Measurements from ENCODE around the gene ZNF70.

ZNF70 gene

DNA sequence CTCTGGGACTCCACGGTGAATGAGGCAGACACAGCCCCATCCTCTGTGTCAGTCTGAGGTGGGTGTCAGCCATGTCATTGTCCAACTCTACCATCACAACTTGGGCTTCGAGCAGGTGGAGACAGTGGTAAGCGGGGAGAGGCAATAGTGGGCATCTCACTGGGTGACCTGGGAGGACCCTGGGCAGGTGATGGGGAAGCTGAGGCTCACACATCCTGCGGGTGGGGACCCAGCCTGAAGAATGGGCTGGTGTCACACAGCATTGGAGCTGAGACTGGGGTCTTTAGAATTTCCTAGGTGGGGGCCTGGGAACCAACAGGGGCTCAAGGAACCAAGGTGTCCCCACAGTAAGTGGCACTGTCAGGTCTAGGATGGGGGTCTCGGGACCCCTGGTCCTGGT lies 28.8 kb upstream of the ZNF70 start:
- no peak for DNase-seq (ENCODE audit: low spot score)
- peak; percentile 79 for FAIRE-seq

DNA sequence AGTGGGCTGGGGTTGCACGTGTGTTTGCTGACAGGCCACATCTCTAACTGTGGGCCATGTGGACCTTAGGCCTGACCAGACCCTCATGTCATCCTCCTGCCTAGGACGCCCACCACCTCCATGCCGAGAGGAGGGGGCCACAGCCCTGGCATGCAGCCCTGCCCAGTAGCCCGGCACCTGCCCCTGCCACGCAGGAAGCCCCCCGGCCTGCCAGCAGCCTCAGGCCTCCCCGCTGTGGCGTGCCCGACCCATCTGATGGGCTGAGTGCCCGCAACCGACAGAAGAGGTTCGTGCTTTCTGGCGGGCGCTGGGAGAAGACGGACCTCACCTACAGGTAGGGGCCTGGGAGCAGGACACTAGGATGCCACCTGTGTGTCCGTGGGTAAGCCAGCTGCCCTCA lies 28.2 kb upstream of the ZNF70 start:
- DNase-seq (ENCODE audit: low spot score) (no peak), FAIRE-seq (peak; percentile 58)

DNA sequence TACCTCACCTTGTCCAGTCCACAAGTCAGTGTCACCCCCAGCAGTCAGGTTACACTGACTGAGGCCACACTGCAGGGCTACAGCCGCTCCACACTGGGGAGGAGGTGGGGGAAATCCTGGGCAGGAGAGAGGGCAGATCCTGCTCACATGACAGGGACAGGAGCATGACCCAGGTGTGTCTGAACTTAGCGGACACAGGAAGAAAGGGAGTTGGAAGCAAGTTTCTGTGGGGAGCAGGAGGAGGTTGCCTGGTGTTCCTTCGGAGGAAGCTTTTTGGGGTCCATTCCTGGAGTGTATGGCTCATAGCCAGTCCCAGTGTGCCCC lies 27.6 kb upstream of the ZNF70 start:
- peak; percentile 88 for FAIRE-seq

GRCh38 chr22:23777776-23778576 lies 27.1 kb upstream of the ZNF70 start:
- DNase-seq (ENCODE audit: low spot score) (no peak), FAIRE-seq (no peak)

More for the DNA sequence above, 27.6 kb upstream of the ZNF70 start:
- no peak for DNase-seq (ENCODE audit: low spot score)

DNA sequence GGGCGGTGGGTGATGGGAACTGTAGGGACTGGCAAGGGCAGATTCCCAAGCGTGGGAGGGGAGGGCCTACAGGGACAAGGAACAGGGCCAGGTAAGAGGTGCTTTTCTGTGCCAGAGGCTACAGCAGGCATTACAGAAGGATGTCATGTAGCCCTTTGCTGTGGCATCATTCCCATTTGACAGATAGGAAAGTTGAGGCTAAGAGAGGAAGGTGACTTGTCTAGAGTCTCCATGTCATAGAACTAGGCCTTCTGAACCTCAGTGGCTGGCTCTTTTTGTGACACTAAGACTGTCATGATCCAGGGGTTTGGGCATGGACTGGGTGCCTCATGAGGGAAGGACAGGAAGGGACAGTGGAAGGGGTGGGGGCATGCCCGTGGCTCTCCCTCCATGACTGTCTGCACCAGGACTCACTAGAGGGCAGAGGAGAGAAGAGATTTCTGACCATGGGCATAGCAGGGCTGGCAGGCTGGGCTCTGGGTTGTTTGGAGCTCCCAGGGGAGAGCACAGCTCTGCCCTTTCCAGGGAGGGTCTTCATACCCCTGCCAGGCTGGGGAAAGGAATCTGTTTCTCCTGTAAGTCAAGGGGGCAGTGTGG lies 25.0 kb upstream of the ZNF70 start:
- FAIRE-seq, result no peak
- no peak for DNase-seq (ENCODE audit: low spot score)

GRCh38 chr22:23774922-23775436 lies 24.1 kb upstream of the ZNF70 start:
- DNase-seq (ENCODE audit: low spot score), result peak; percentile 77

GRCh38 chr22:23774114-23774921 lies 23.4 kb upstream of the ZNF70 start:
- no peak for DNase-seq (ENCODE audit: low spot score)

More at GRCh38 chr22:23774922-23775436, 24.1 kb upstream of the ZNF70 start:
- no peak for FAIRE-seq

DNA sequence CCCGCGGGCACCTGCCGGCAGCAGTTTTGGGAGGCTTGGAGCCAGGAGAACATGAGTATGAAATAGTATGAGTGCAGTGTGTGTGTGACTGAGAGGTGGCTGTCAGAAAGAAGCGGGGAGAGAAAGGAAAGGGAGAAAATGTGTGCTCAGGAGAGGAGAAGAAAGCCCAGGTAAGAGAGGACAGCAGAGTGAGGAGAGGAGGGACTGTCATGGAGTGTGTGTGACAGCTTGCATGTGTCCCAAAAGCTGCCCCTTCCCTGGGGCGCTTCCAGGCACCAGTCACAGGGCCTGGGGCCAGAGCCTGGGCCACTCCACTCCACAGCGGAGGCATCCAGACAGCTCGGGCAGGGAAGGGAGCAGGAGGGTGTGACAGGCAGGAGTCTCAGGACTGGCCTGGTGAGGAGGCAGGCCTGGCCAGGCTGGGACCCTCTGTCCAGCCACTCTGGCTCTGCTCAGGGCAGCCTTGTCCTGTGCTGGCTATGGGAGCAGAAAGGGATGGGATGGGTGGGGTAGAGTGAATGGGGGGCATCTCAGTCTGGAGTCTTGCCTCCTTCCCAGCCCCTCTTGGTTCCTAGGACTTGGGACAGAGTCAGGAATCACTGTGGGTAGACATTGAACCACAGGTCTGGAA lies 22.7 kb upstream of the ZNF70 start:
- no peak for DNase-seq (ENCODE audit: low spot score)
- FAIRE-seq, result peak; percentile 32

More at GRCh38 chr22:23774114-23774921, 23.4 kb upstream of the ZNF70 start:
- FAIRE-seq, result peak; percentile 89

GRCh38 chr22:23772649-23773473 lies 21.9 kb upstream of the ZNF70 start, which contains the start of gene MMP11:
Gene MMP11 (plus strand): TSS chr22:23772849. CDS start chr22:23772871, 22 bp downstream.
- no peak for DNase-seq (ENCODE audit: low spot score)
- no peak for FAIRE-seq

- no peak for DNase-seq (ENCODE audit: low spot score)
- no peak for FAIRE-seq
These were observed 21.4 kb upstream of the ZNF70 start for GRCh38 chr22:23772315-23772648.

GRCh38 chr22:23769321-23769965 lies 18.5 kb upstream of the ZNF70 start:
- DNase-seq (ENCODE audit: low spot score), result no peak
- FAIRE-seq, result peak; percentile 79

- FAIRE-seq (no peak), DNase-seq (ENCODE audit: low spot score) (no peak)
These were observed 17.0 kb upstream of the ZNF70 start, which contains the start of gene CHCHD10 for GRCh38 chr22:23767673-23768548. Gene CHCHD10 (minus strand): TSS chr22:23767972. CDS start chr22:23767874, 98 bp downstream.

DNA sequence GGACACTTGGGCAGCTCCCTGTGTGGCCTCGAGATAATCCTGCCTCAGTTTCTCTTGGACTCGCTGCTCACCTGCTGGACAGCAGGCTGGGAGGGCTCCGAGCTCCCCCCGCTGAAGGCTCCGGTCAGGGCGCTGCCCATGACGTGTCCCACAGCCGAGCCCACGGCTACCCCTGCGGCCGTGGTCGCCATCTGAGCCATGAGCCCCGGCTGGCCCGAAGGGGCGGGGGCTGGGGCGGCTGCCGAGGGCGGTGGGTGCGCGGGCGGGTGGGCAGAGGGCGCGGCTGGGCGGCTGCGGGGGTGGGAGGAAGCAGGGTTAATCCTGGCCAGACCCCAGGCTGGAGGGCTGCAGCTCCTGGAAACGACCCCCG lies 16.4 kb upstream of the ZNF70 start:
- FAIRE-seq, result no peak

GRCh38 chr22:23764899-23765881 lies 14.3 kb upstream of the ZNF70 start:
- no peak for DNase-seq (ENCODE audit: low spot score)
- FAIRE-seq, result peak; percentile 80

More for the DNA sequence above, 16.4 kb upstream of the ZNF70 start:
- no peak for DNase-seq (ENCODE audit: low spot score)

- DNase-seq (ENCODE audit: low spot score) (no peak), FAIRE-seq (no peak)
These were observed 13.0 kb upstream of the ZNF70 start for GRCh38 chr22:23763954-23764353.

GRCh38 chr22:23763579-23763945 lies 12.7 kb upstream of the ZNF70 start:
- FAIRE-seq, result no peak

GRCh38 chr22:23762842-23763578 lies 12.1 kb upstream of the ZNF70 start, which contains the start of gene C22orf15:
Gene C22orf15 (plus strand): TSS chr22:23762990. CDS start chr22:23763307, 317 bp downstream.
- FAIRE-seq, result peak; percentile 30

More at GRCh38 chr22:23763579-23763945, 12.7 kb upstream of the ZNF70 start:
- DNase-seq (ENCODE audit: low spot score), result no peak

More at GRCh38 chr22:23762842-23763578, 12.1 kb upstream of the ZNF70 start, which contains the start of gene C22orf15:
- DNase-seq (ENCODE audit: low spot score), result no peak

Data from urothelium cell line (cell line).